GM23248 (cell line): ENCODE data around the gene SNX13. TPM values are rescaled to one million over a fixed set of nuclear protein-coding genes. Genes with fewer than 3 reads are reported as not detected.

Experiments
- DNase-seq: peaks from one replicate; pipeline ENCODE4 v3.0.0-alpha.2; 2015
- H2AFZ ChIP-seq: fragments of 200-600 bp; sonication (generic); 2 replicates; pipeline ENCODE4 v1.6.1; 2016; ENCODE audit warnings: antibody characterized with exemption
- H3F3A ChIP-seq: fragments of 200-600 bp; sonication (generic); 2 replicates; pipeline ENCODE4 v1.6.1; 2016; ENCODE audit warnings: mild to moderate bottlenecking, antibody characterized with exemption, mixed run types; ENCODE audit not compliant: insufficient read depth
- H3K27ac ChIP-seq: fragments of 200-600 bp; sonication (generic); 2 replicates; pipeline ENCODE4 v1.5.1; 2016; ENCODE audit warnings: mild to moderate bottlenecking
- H3K27me3 ChIP-seq: fragments of 200-600 bp; sonication (generic); replicated peaks from 2 replicates; pipeline ENCODE4 v1.6.1; 2016; ENCODE audit warnings: mild to moderate bottlenecking; ENCODE audit not compliant: insufficient read depth
- H3K36me3 ChIP-seq: fragments of 200-600 bp; sonication (generic); 2 replicates; pipeline ENCODE4 v1.6.1; 2016; ENCODE audit warnings: low read depth, mild to moderate bottlenecking
- H3K4me1 ChIP-seq: fragments of 200-600 bp; sonication (generic); 2 replicates; pipeline ENCODE4 v1.6.1; 2016; ENCODE audit warnings: mild to moderate bottlenecking; ENCODE audit not compliant: insufficient read depth
- H3K4me2 ChIP-seq: fragments of 200-600 bp; sonication (generic); one replicate; pipeline ENCODE4 v1.6.1; 2016; ENCODE audit warnings: mild to moderate bottlenecking; ENCODE audit not compliant: unreplicated experiment
- H3K4me3 ChIP-seq: fragments of 200-600 bp; sonication (generic); 2 replicates; pipeline ENCODE4 v1.5.1; 2016; ENCODE audit warnings: mild to moderate bottlenecking
- H3K79me2 ChIP-seq: fragments of 200-600 bp; sonication (generic); 2 replicates; pipeline ENCODE4 v1.6.1; 2016; ENCODE audit warnings: mild to moderate bottlenecking; ENCODE audit not compliant: insufficient read depth
- H3K9ac ChIP-seq: fragments of 200-600 bp; sonication (generic); 2 replicates; pipeline ENCODE4 v1.6.1; 2016; ENCODE audit warnings: mild to moderate bottlenecking
- H3K9me2 ChIP-seq: fragments of 200-600 bp; sonication (generic); 2 replicates; pipeline ENCODE4 v1.6.1; 2016; ENCODE audit warnings: mixed run types, mild to moderate bottlenecking, moderate library complexity; ENCODE audit not compliant: insufficient read depth
- H3K9me3 ChIP-seq: fragments of 200-600 bp; sonication (generic); one replicate; pipeline ENCODE4 v1.6.1; 2017; ENCODE audit warnings: low read depth
- H4K20me1 ChIP-seq: fragments of 200-600 bp; sonication (generic); 2 replicates; pipeline ENCODE4 v1.6.0; 2016; ENCODE audit not compliant: insufficient read depth
- EZH2 ChIP-seq: fragments of 200-600 bp; sonication (generic); IDR thresholded peaks from 2 replicates; pipeline ENCODE4 v1.6.1; 2018; ENCODE audit warnings: antibody characterized with exemption, mild to moderate bottlenecking; ENCODE audit not compliant: insufficient read depth, poor library complexity, severe bottlenecking
- EZH2phosphoT487 ChIP-seq: fragments of 200-600 bp; sonication (generic); IDR thresholded peaks from 2 replicates; pipeline ENCODE4 v1.6.1; 2018; ENCODE audit warnings: antibody characterized with exemption, moderate library complexity, mild to moderate bottlenecking, low read depth; ENCODE audit not compliant: insufficient read depth
- WGBS, 2 experiments: methylation state at CpG; one replicate each; pipeline ENCODE4 v1.1.6; 2015 to 2017; ENCODE audit warnings: low lambda C conversion rate in 2 of 2, low coverage in 1 of 2; ENCODE audit errors: missing lambda C conversion rate in 2 of 2; 5-methylcytosine and 5-hydroxymethylcytosine counted together
- in situ Hi-C: fragments of 300-500 bp; cut with MboI; formaldehyde crosslinking; loops from 2 replicates; pipeline ENCODE4 v1.15.0; 2020
- polyA plus RNA-seq: library from polyadenylated mRNA; unstranded; fragments of >200 nt; fragmentation: Nextera tagmentation; extraction: Ambion mirVana; gene quantifications from 2 replicates; pipeline ENCODE4 v1.2.1, GENCODE V29; 2016
- total RNA-seq: library from RNA; depleted of rRNA; stranded (reverse); fragments of >200 nt; shearing (Covaris generic); gene quantifications from 2 replicates; pipeline ENCODE4 v1.2.3, GENCODE V29; 2014

Gene SNX13
- total and polyA plus RNA-seq, 2 experiments from 2014 or later, result 21.8 to 34.2 TPM

GRCh38 chr7:17871815-17872533 is 68.3 kb downstream of the SNX13 start:
- Histone ChIP-seq H3F3A (no peaks in the 10 kb centered on the region), H3K27me3 (no peaks in the 10 kb centered on the region), H2AFZ (no peak overlapping the region), H4K20me1 (no peaks in the 10 kb centered on the region), H3K9me3 (no peaks in the 10 kb centered on the region), H3K4me2 (no peak overlapping the region), H3K4me3 (no peak overlapping the region), H3K9me2 (no peaks in the 10 kb centered on the region), H3K27ac (no peak overlapping the region), H3K4me1 (no peaks in the 10 kb centered on the region), H3K9ac (no peak overlapping the region), H3K79me2 (no peaks in the 10 kb centered on the region), H3K36me3 (peaks cover 57% of the 10 kb centered on the region)
- 90 to 95% methylated on average over 8 of the region's 8 CpGs for WGBS, 2 experiments
- no peak for DNase-seq
- in situ Hi-C loops, result no loop called here
- TF ChIP-seq EZH2phosphoT487 (no peak), EZH2 (no peak)

GRCh38 chr7:17870406-17870805 is 69.9 kb downstream of the SNX13 start:
- H3K79me2 ChIP-seq, result peaks cover 6% of the 10 kb centered on the region; the same call in 1 of the 2 replicates
- H4K20me1 ChIP-seq, result no peaks in the 10 kb centered on the region
- TF ChIP-seq EZH2phosphoT487 (no peak), EZH2 (no peak)
- H2AFZ ChIP-seq, result no peak overlapping the region
- no peaks in the 10 kb centered on the region for H3K4me1 ChIP-seq
- H3K27ac ChIP-seq, result no peak overlapping the region
- H3K9me2 ChIP-seq, result no peaks in the 10 kb centered on the region
- DNase-seq, result no peak
- H3F3A ChIP-seq, result no peaks in the 10 kb centered on the region
- 74 to 81% methylated on average over 2 of the region's 2 CpGs for WGBS, 2 experiments
- H3K36me3 ChIP-seq, result peaks cover 67% of the 10 kb centered on the region
- H3K27me3 ChIP-seq, result no peaks in the 10 kb centered on the region
- no peak overlapping the region for H3K4me2 ChIP-seq
- no peaks in the 10 kb centered on the region for H3K9me3 ChIP-seq
- no peak overlapping the region for H3K4me3 ChIP-seq
- H3K9ac ChIP-seq, result no peak overlapping the region
- in situ Hi-C loops, result no loop called here

- Histone ChIP-seq H3K4me3 (no peak overlapping the region), H4K20me1 (no peaks in the 10 kb centered on the region), H3K9me3 (no peaks in the 10 kb centered on the region), H3K9me2 (no peaks in the 10 kb centered on the region), H2AFZ (no peak overlapping the region), H3K36me3 (peaks cover 29% of the 10 kb centered on the region), H3K79me2 (peaks cover 16% of the 10 kb centered on the region; the same call in 1 of the 2 replicates), H3K9ac (no peak overlapping the region), H3K27me3 (no peaks in the 10 kb centered on the region), H3K27ac (no peak overlapping the region), H3F3A (no peaks in the 10 kb centered on the region), H3K4me1 (no peaks in the 10 kb centered on the region), H3K4me2 (no peak overlapping the region)
- in situ Hi-C loops, result no loop called here
- no peak for DNase-seq
- TF ChIP-seq EZH2phosphoT487 (no peak), EZH2 (no peak)
Observed at GRCh38 chr7:17863809-17864143, 76.5 kb downstream of the SNX13 start.

- TF ChIP-seq EZH2, result no peak
- no peak for TF ChIP-seq EZH2phosphoT487
- no peak for DNase-seq
- no peak overlapping the region for H3K9ac ChIP-seq
- no peaks in the 10 kb centered on the region for H3K27me3 ChIP-seq
- no peaks in the 10 kb centered on the region for H3K4me1 ChIP-seq
- H3K4me3 ChIP-seq, result no peak overlapping the region
- peaks cover 26% of the 10 kb centered on the region for H3K36me3 ChIP-seq
- H3K9me2 ChIP-seq, result no peaks in the 10 kb centered on the region
- H4K20me1 ChIP-seq, result no peaks in the 10 kb centered on the region
- no peak overlapping the region for H2AFZ ChIP-seq
- H3K4me2 ChIP-seq, result no peak overlapping the region
- H3K9me3 ChIP-seq, result no peaks in the 10 kb centered on the region
- no peaks in the 10 kb centered on the region for H3F3A ChIP-seq
- peaks cover 16% of the 10 kb centered on the region; the same call in 1 of the 2 replicates for H3K79me2 ChIP-seq
- in situ Hi-C loops, result no loop called here
- 96 to 98% methylated on average over 7 of the region's 7 CpGs for WGBS, 2 experiments
- H3K27ac ChIP-seq, result no peak overlapping the region
Observed at GRCh38 chr7:17863095-17863808, 77.0 kb downstream of the SNX13 start.
